ENCODE results near the gene SLC16A8. TPM values are rescaled to one million over a fixed set of nuclear protein-coding genes. Genes with fewer than 3 reads are reported as not detected.

SLC16A8 gene
- total RNA-seq, 1 donor from 2014 or later = 3.1 TPM

DNA sequence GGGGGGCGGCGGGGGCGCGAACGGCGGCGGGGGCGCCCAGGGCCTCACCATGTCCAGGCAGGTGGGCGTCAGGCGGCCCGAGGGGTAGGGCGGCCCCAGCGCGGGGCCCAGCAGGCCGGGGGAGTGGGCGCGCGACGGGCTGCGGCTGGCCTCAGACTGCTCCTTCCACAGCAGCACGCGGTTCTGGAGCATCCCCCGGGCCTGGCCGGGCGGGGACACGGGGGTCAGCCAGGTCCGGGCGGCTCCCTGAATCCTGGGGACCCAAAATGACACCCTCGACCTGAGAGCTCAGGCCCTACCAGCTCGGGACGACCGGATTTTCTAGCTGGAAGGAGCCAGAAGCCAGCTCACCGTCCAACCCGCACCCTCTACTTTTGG, 5.5 kb upstream of the SLC16A8 start:
- Mint-ChIP-seq H3K4me1 (peaks cover 8% of the 10 kb centered on the region), H3K27ac (no peak overlapping the region), H3K4me3 (no peak overlapping the region), H3K9me3 (no peaks in the 10 kb centered on the region), H3K27me3 (ENCODE audit: insufficient read depth, low read depth) (peaks cover 4% of the 10 kb centered on the region), H3K36me3 (peaks cover 2% of the 10 kb centered on the region)
- Histone ChIP-seq H3K4me2 (peak overlapping the region; percentile 45), H3K9ac (no peak overlapping the region), H3K27ac (no peak overlapping the region), H3K4me3 (no peak overlapping the region), H3K79me2 (ENCODE audit: low read depth) (no peaks in the 10 kb centered on the region), H4K20me1 (ENCODE audit: low read depth) (no peaks in the 10 kb centered on the region), H2AFZ (replicated peaks) (no peak overlapping the region), H3K9me3 (ENCODE audit: low read depth) (no peaks in the 10 kb centered on the region), H3K36me3 (no peaks in the 10 kb centered on the region), H3F3A (ENCODE audit: low read depth) (peaks cover 22% of the 10 kb centered on the region), H3K27me3 (peaks cover 9% of the 10 kb centered on the region), H3K4me1 (peaks cover 16% of the 10 kb centered on the region)
- no peak for DNase-seq (ENCODE audit: low spot score)
- TF ChIP-seq, protein P1, sequence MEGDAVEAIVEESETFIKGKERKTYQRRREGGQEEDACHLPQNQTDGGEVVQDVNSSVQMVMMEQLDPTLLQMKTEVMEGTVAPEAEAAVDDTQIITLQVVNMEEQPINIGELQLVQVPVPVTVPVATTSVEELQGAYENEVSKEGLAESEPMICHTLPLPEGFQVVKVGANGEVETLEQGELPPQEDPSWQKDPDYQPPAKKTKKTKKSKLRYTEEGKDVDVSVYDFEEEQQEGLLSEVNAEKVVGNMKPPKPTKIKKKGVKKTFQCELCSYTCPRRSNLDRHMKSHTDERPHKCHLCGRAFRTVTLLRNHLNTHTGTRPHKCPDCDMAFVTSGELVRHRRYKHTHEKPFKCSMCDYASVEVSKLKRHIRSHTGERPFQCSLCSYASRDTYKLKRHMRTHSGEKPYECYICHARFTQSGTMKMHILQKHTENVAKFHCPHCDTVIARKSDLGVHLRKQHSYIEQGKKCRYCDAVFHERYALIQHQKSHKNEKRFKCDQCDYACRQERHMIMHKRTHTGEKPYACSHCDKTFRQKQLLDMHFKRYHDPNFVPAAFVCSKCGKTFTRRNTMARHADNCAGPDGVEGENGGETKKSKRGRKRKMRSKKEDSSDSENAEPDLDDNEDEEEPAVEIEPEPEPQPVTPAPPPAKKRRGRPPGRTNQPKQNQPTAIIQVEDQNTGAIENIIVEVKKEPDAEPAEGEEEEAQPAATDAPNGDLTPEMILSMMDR (IDR thresholded peaks at IDR 0.05) = no peak
- TF ChIP-seq EZH2phosphoT487 (IDR thresholded peaks at IDR 0.05) (no peak), EZH2 (IDR thresholded peaks at IDR 0.05) (no peak)

DNA sequence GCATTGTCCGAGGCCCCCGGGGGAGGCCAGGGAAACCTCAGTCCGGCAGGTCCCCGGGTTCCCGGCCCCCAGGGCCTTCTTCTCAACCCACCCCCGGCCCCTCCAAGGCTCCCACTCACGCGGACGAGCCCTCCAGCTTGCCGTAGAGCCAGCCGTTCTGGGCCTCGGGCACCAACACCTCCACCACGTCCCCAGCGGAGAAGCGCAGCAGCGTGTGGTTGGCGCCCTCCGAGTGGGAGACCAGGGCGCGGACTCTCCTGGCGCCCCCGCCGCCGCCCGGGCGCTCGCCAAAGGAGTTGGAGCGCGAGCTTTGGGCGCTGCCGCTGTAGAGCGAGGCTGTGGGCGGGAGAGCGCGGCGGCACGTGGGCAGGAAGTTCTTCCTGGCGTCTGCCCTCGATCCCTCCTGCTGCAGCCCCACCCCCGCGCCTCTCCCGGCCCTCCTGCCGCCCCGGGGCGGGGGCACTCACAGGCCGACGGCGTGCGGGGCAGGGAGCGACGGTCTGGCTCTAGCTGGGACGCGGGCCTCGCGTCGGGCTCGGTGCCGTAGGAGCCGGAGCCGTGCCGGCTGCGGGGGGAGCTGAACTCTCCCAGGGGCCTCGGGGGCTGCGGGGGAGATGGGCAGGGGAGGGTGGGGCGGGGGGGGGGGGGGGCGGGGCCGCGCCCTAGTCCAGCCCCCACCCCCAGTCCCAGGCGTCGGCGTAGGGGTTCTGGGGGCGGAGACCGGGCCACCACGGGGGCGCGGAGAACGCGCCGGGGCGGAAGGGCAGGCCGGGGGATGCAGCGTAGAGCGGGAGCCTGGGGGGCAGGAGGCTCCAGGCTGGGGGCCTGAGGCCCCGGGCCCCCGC, 4.9 kb upstream of the SLC16A8 start:
- Histone ChIP-seq H3K9me3 (ENCODE audit: low read depth) (no peaks in the 10 kb centered on the region), H3K79me2 (ENCODE audit: low read depth) (no peaks in the 10 kb centered on the region), H3K4me2 (peak overlapping the region; percentile 45), H4K20me1 (ENCODE audit: low read depth) (no peaks in the 10 kb centered on the region), H2AFZ (replicated peaks) (no peak overlapping the region), H3K9ac (no peak overlapping the region), H3F3A (ENCODE audit: low read depth) (peaks cover 26% of the 10 kb centered on the region), H3K4me1 (peaks cover 22% of the 10 kb centered on the region), H3K4me3 (no peak overlapping the region), H3K27ac (no peak overlapping the region), H3K27me3 (peaks cover 9% of the 10 kb centered on the region), H3K36me3 (no peaks in the 10 kb centered on the region)
- no peak for DNase-seq (ENCODE audit: low spot score)
- H3K4me3 Mint-ChIP-seq = no peak overlapping the region
- H3K36me3 Mint-ChIP-seq = peaks cover 2% of the 10 kb centered on the region
- H3K27ac Mint-ChIP-seq = no peak overlapping the region
- peaks cover 9% of the 10 kb centered on the region for H3K4me1 Mint-ChIP-seq
- TF ChIP-seq, protein P1 (IDR thresholded peaks at IDR 0.05) = no peak
- TF ChIP-seq EZH2phosphoT487 (IDR thresholded peaks at IDR 0.05) (no peak), EZH2 (IDR thresholded peaks at IDR 0.05) (no peak)
- H3K27me3 Mint-ChIP-seq (ENCODE audit: insufficient read depth, low read depth) = peaks cover 4% of the 10 kb centered on the region
- H3K9me3 Mint-ChIP-seq = no peaks in the 10 kb centered on the region

DNA sequence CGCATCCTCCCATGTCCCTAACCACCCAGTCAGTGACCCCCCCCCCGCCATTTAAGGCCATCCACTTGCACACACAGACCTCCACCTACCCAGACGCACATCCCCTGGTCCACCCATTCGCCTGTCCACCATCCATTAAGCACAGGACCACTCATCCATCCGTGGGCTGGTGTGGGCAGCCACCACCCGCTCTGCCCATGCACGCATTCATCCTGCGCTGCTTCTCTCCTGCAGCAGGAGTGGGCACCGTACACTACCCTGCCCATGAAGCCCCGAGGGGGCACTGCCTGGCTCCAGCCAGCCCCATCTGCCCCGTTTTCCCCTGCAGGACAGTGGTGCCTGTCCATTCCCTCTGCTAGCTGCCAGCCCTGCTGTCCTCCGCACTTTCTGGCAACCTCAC, 3.9 kb upstream of the SLC16A8 start:
- Histone ChIP-seq H3K27ac (no peak overlapping the region), H3K4me3 (no peak overlapping the region), H3K27me3 (peaks cover 11% of the 10 kb centered on the region), H3K36me3 (no peaks in the 10 kb centered on the region), H2AFZ (replicated peaks) (no peak overlapping the region), H3K9ac (no peak overlapping the region), H3K4me2 (no peak overlapping the region), H3F3A (ENCODE audit: low read depth) (peaks cover 36% of the 10 kb centered on the region), H4K20me1 (ENCODE audit: low read depth) (no peaks in the 10 kb centered on the region), H3K79me2 (ENCODE audit: low read depth) (no peaks in the 10 kb centered on the region), H3K9me3 (ENCODE audit: low read depth) (no peaks in the 10 kb centered on the region), H3K4me1 (peaks cover 32% of the 10 kb centered on the region)
- Mint-ChIP-seq H3K27me3 (ENCODE audit: insufficient read depth, low read depth) (peaks cover 5% of the 10 kb centered on the region), H3K36me3 (no peaks in the 10 kb centered on the region), H3K4me1 (peaks cover 9% of the 10 kb centered on the region), H3K4me3 (no peak overlapping the region), H3K9me3 (no peaks in the 10 kb centered on the region), H3K27ac (peak overlapping the region; percentile 76)
- DNase-seq (ENCODE audit: low spot score) = no peak
- TF ChIP-seq, protein P1 (IDR thresholded peaks at IDR 0.05) = no peak
- TF ChIP-seq EZH2phosphoT487 (IDR thresholded peaks at IDR 0.05) (no peak), EZH2 (IDR thresholded peaks at IDR 0.05) (no peak)
